ENCODE measurements around the gene TRIM8. TPM values are rescaled to one million over a fixed set of nuclear protein-coding genes. Genes with fewer than 3 reads are reported as not detected.

TRIM8 gene
- total and polyA plus RNA-seq, 9 of the 15 experiments (the other 6 are each of a cell fraction or from before 2014, with no cell fraction given) = 1.7 to 26.0 (median 9.1) TPM

- TF ChIP-seq MGA (IDR thresholded peaks at IDR 0.05) = 0 out of 2 replicates have a peak, but pooled peaks have one; percentile 22
Measured at GRCh38 chr10:102641402-102641801, 2.9 kb upstream of the TRIM8 start (continued).
